Naive thymus-derived CD8-positive, alpha-beta T cell (primary cell): ENCODE measurements around the gene PIK3AP1. TPM values are rescaled to one million over a fixed set of nuclear protein-coding genes. Genes with fewer than 3 reads are reported as not detected.
"Not testable (repeated sequence)": the region's sequence is repeated elsewhere in the genome, so short reads cannot be mapped to it uniquely, and the experiment has no call there.

Source experiments
- ATAC-seq, 2 donors: fragments of 150-1000 bp; cut with Tn5 transposase in 1 of 2; sonication (Bioruptor Pico), chemical (Tn5 transposase) in 1 of 2; 1 replicate in 1 of 2; 2 replicates in 1 of 2; pipeline ENCODE4 v1.10.0; 2021; ENCODE audit warnings: mild to moderate bottlenecking in 2 of 2, moderate library complexity in 2 of 2
- POLR2A ChIA-PET: fragments of 350-600 bp; sonication (Branson Sonifier 250); formaldehyde crosslinking; loops from one replicate; lab custom pipeline; 2021; ENCODE audit warnings: antibody characterized with exemption; lab: Charles Lee
- DNase-seq, 10 donors: peaks; one replicate each; pipeline versions ENCODE4 v3.0.0 to v3.0.0-alpha.2; 2020 to 2022
- H3K27ac Mint-ChIP-seq, 10 donors: one replicate each; pipeline ENCODE4 v1.8.0; 2020 to 2022; ENCODE audit warnings: mild to moderate bottlenecking in 10 of 10, mixed read lengths in 10 of 10, moderate library complexity in 4 of 10, inconsistent platforms in 1 of 10
- H3K27me3 Mint-ChIP-seq, 5 donors: one replicate each; pipeline ENCODE4 v1.8.0; 2021 to 2022; ENCODE audit warnings: mixed read lengths in 5 of 5
- H3K36me3 Mint-ChIP-seq, 3 donors: one replicate each; pipeline ENCODE4 v1.8.0; 2020 to 2022; ENCODE audit warnings: mixed read lengths in 3 of 3, mild to moderate bottlenecking in 2 of 3, inconsistent platforms in 1 of 3
- H3K4me1 Mint-ChIP-seq, 4 donors: one replicate each; pipeline ENCODE4 v1.8.0; 2021 to 2022; ENCODE audit warnings: mixed read lengths in 4 of 4
- H3K4me3 Mint-ChIP-seq, 10 donors: one replicate each; pipeline ENCODE4 v1.8.0; 2020 to 2022; ENCODE audit warnings: mild to moderate bottlenecking in 10 of 10, mixed read lengths in 10 of 10, moderate library complexity in 6 of 10, inconsistent platforms in 1 of 10
- H3K9me3 Mint-ChIP-seq, 9 donors: one replicate each; pipeline ENCODE4 v1.8.0; 2020 to 2022; ENCODE audit warnings: mixed read lengths in 9 of 9, mild to moderate bottlenecking in 3 of 9, inconsistent platforms in 1 of 9, moderate library complexity in 1 of 9
- polyA plus RNA-seq, 3 donors: library from polyadenylated mRNA; unstranded; fragments of 300-500 nt; fragmentation: Illumina TruSeq; gene quantifications; one replicate each; pipeline ENCODE4 v1.2.3, GENCODE V29; 2021
- total RNA-seq, 8 experiments: library from RNA in 2 of 8; stranded (reverse) in 2 of 8; gene quantifications; one replicate each; pipeline ENCODE4 v1.2.3 and lab custom pipeline; 2021 to 2026

PIK3AP1 gene
- total and polyA plus RNA-seq, 5 experiments from 2014 or later = 0.77 to 20.2 (median 4.7) TPM

DNA sequence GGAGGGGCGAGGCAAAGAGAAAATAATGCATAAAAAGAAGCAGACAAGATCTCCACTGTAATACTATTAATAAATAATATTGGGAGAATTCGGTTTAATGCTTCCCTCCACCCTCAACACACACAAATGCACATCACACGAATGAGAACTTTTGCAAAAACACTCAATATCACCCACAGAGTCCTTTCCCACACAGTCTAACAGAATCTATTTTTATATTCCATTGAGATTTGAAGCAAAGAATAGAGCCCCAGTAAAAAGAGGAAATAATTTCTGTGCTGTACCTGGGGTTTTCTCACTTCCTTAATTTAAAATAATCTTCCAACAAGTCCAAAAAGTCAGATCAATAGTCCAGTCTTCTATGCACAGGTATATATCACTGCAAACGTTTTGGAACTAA lies 17.0 kb downstream of the PIK3AP1 start:
- ATAC-seq = no peak
- Mint-ChIP-seq H3K27me3 (no peaks in the 10 kb centered on the region), H3K9me3 (no peaks in the 10 kb centered on the region), H3K4me3 (peak overlapping the region in 1 of 10 donors; percentile 42), H3K27ac (peak overlapping the region in 1 of 10 donors; percentile 70), H3K36me3 (no peaks in the 10 kb centered on the region), H3K4me1 (peaks cover 0 to 77% (median 0%) of the 10 kb centered on the region in 4 donors)
- DNase-seq = no peak
- POLR2A ChIA-PET = no interaction called here

DNA sequence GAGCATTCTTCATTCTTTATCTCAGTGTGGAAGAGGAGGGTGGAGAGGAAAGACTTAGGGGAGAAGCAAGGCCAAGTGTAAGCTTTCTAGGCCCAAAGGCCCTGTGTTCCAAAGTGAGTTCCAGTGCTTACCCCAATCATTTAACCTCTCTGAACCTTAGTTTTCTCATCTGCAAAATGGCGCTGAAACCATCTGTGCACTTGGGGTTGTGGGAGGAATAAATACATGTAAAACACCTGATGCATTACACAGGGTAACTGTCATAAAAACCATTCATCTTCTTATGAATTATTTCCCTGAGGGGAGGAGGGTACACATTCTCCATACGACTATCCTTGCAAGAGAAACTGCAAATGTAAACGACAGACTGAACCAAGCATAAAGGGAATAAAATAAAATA lies 19.0 kb downstream of the PIK3AP1 start:
- Mint-ChIP-seq H3K27ac (peak overlapping the region in 1 of 10 donors; percentile 82), H3K27me3 (no peaks in the 10 kb centered on the region), H3K4me3 (peak overlapping the region in 1 of 10 donors; percentile 84), H3K4me1 (peaks cover 0 to 80% (median 4%) of the 10 kb centered on the region in 4 donors), H3K9me3 (no peaks in the 10 kb centered on the region), H3K36me3 (no peaks in the 10 kb centered on the region)
- POLR2A ChIA-PET = no interaction called here
- DNase-seq (no peak), ATAC-seq (no peak)

DNA sequence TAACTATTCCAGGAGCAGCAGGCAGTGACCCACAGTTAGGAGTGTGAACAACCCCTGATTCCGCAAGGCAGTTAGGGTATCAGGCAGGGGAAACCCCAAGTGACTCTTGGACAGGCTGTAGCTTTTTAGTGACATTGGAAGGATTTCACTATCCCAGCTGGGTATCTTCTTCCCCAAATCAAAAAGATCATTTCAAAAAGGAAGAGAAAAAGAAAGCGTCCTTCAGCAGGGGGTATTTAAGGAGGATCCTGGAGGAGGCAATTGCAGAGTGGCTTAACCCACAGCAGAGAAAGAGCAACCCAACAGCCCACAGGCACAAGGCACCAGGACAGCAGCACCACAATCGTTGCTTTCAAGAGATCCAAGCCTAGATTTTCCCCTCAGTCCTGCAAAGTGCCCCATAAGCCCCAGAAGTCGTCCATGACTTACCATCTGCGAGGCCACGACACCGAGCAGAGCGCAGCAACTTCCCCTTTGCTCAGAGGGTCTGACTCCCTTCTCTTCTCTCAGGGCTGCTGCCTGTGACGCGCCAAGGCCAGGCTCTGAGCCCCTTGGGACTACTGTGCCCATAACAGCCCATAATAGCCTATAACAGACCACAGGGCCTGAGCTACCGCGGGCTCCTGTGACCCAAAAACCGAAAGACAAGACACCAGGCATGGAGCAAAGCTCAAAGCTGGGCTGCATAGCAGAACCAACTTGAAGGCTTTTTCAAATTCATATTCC lies 19.8 kb downstream of the PIK3AP1 start:
- POLR2A ChIA-PET = no interaction called here
- Mint-ChIP-seq H3K27me3 (no peaks in the 10 kb centered on the region), H3K27ac (peak overlapping the region in 2 of 10 donors; percentile 59 to 82), H3K4me3 (peak overlapping the region in 2 of 10 donors; percentile 27 to 84), H3K36me3 (no peaks in the 10 kb centered on the region), H3K9me3 (no peaks in the 10 kb centered on the region), H3K4me1 (peaks cover 1 to 83% (median 11%) of the 10 kb centered on the region in 4 donors)
- ATAC-seq (peak in 1 of 2 donors; percentile 81), DNase-seq (peak in 2 of 10 donors; percentile 48 to 64)

DNA sequence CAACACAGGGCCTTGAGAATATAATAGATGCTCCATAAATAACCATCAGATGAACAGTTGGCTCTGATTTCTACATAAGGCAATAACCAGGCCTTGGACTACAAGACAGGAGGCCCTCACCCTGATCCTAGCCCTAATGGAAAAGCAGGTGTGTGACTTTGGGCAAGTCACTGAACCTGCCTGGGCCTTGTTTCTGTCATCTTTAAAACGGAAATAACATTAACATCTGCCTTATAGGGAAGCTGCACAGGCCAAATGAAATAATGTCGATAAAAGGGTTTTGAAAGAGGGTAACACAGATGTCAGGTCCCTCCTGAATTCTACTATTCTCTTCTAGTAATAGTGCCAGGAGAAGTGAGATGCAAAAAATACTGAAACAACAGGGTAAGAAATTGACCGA lies 20.7 kb downstream of the PIK3AP1 start:
- DNase-seq (no peak), ATAC-seq (no peak)
- peak overlapping the region in 2 of 10 donors; percentile 34 to 84 for H3K4me3 Mint-ChIP-seq
- POLR2A ChIA-PET = no interaction called here
- H3K27ac Mint-ChIP-seq = peak overlapping the region in 2 of 10 donors; percentile 57 to 82
- no peaks in the 10 kb centered on the region for H3K27me3 Mint-ChIP-seq
- peaks cover 4 to 83% (median 18%) of the 10 kb centered on the region in 4 donors for H3K4me1 Mint-ChIP-seq
- no peaks in the 10 kb centered on the region for H3K9me3 Mint-ChIP-seq
- no peaks in the 10 kb centered on the region for H3K36me3 Mint-ChIP-seq

DNA sequence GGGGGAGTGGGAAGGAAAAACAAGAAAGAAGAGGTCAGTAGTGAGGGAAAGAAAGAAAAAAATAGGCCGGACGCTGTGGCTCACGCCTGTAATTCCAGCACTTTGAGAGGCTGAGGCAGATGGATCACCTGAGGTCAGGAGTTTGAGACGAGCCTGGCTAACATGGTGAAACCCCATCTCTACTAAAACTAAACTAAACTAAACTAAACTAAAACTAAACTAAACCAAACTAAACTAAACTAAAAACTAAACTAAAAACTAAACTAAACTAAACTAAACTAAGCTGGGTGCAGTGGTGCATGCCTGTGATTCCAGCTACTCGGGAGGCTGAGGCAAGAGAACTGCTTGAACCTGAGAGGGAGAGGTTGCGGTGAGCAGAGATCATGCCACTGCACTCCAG lies 22.0 kb downstream of the PIK3AP1 start:
- peaks cover 4 to 80% (median 18%) of the 10 kb centered on the region in 4 donors for H3K4me1 Mint-ChIP-seq
- H3K9me3 Mint-ChIP-seq, DNase-seq, POLR2A ChIA-PET, ATAC-seq, H3K27me3 Mint-ChIP-seq, H3K36me3 Mint-ChIP-seq: not testable (repeated sequence)
- peak overlapping the region in 1 of 10 donors; percentile 91 for H3K27ac Mint-ChIP-seq
- H3K4me3 Mint-ChIP-seq = peak overlapping the region in 1 of 10 donors; percentile 47

DNA sequence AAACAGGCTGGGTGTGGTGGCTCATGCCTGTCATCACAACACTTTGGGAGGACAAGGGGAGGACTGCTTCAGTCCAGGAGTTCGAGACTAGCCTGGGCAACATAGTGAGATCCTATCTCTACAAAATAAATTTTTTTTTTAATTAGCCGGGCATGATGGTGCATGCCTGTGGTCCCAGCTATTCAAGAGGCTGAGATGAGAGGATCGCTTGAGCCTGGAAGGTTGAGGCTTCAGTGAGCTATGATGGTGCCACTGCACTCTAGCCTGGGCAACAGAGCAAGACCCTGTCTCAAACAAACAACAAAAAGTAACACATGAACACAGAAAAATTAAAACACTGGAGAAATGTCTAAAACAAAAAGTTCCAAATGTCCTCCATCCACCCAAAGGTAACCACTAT lies 22.9 kb downstream of the PIK3AP1 start:
- Mint-ChIP-seq H3K4me1 (peaks cover 4 to 81% (median 18%) of the 10 kb centered on the region in 4 donors), H3K36me3 (no peaks in the 10 kb centered on the region), H3K27ac (peak overlapping the region in 2 of 10 donors; percentile 55 to 91), H3K4me3 (no peak overlapping the region), H3K9me3 (no peaks in the 10 kb centered on the region), H3K27me3 (no peaks in the 10 kb centered on the region)
- no peak for DNase-seq
- no peak for ATAC-seq
- POLR2A ChIA-PET = no interaction called here

DNA sequence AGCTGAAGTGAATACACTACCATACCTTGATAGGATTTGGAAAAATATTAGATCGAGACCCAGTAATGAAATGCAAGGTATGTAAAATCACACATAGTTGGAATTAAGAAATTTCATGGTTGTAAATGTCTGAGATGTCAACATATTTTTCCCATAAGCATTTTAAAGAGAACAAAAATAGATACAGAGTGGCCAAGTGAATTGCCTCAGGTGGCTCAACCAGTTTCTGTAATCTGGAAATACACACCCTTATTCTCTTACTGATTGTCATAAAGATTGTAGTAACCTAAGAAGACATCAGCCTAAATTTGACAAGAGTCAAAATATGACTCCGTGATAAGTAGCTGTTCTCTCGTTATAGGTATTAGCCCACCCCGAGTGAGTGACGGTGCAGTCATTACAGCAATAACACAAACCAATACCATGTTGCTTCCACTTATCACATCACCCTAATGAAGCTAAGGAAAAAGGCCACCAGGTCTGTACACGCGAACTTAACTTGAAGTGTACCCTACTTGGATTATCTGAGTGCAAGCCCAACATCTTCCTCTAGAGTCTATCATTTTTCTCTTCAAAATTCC lies 23.4 kb downstream of the PIK3AP1 start:
- POLR2A ChIA-PET = no interaction called here
- peaks cover 4 to 79% (median 18%) of the 10 kb centered on the region in 4 donors for H3K4me1 Mint-ChIP-seq
- H3K27ac Mint-ChIP-seq = peak overlapping the region in 2 of 10 donors; percentile 55 to 91
- no peaks in the 10 kb centered on the region for H3K27me3 Mint-ChIP-seq
- H3K36me3 Mint-ChIP-seq = no peaks in the 10 kb centered on the region
- H3K9me3 Mint-ChIP-seq = no peaks in the 10 kb centered on the region
- no peak for ATAC-seq
- H3K4me3 Mint-ChIP-seq = no peak overlapping the region
- DNase-seq = no peak

DNA sequence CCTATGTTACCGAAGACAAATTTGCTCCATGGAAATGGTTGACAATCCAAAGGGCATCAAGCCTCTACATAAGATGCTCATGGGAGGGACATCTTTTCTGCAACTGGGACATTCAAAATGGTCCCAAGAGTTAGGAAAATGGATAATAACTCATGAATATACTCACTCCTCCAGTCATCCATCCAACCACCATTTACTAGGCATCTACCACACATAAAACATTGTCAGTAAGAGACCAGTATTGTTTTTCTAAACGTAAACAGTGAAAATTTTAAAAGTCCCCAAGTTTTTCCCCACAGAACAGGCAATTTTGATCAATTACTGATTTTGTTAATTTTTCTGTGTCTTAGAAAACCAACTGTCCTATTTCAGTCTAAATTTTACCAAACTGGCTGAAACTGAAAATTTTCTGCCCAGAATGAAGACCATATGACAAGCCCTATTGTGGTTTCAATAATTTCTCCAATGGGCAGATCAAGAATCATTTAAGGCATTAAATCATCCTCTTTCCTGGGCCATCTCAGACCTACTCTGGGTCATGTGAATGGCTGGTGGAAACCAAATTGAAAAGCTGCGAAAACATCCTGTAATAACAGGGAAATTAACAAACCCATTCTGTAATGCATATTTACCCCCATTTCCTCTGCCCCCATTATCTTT lies 24.2 kb downstream of the PIK3AP1 start:
- Mint-ChIP-seq H3K4me3 (peak overlapping the region in 2 of 10 donors; percentile 31 to 74), H3K9me3 (no peaks in the 10 kb centered on the region), H3K27ac (peak overlapping the region in 4 of 10 donors; percentile 29 to 91 (median 72)), H3K27me3 (no peaks in the 10 kb centered on the region), H3K36me3 (no peaks in the 10 kb centered on the region), H3K4me1 (peaks cover 4 to 79% (median 18%) of the 10 kb centered on the region in 4 donors)
- ATAC-seq (no peak), DNase-seq (no peak)
- POLR2A ChIA-PET = no interaction called here

DNA sequence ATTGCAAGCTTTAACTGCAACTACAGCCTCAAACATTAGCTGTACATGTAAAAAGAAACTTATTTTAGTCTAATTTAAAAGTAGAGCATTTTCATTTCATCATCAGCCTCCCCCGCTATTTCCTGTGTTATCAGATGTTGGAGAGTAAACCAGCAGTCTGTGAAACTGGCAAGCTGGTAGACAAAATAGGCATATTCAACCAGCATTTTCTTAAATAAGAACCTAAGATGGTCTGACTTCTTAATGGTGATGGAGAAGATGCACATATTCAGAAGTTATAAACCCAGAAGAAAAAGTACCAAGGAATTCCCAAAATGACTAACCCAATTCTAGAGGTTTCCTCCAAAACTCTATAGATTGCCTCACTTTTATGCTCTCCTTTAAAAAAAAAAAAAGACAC lies 24.9 kb downstream of the PIK3AP1 start:
- Mint-ChIP-seq H3K27ac (peak overlapping the region in 8 of 10 donors; percentile 9 to 91 (median 48)), H3K4me1 (peaks cover 4 to 79% (median 18%) of the 10 kb centered on the region in 4 donors), H3K36me3 (no peaks in the 10 kb centered on the region), H3K9me3 (no peaks in the 10 kb centered on the region), H3K27me3 (no peaks in the 10 kb centered on the region), H3K4me3 (peak overlapping the region in 7 of 10 donors; percentile 19 to 74 (median 46))
- ATAC-seq (peak; percentile 28 to 54), DNase-seq (peak in 3 of 10 donors; percentile 11 to 28 (median 15))
- POLR2A ChIA-PET = no interaction called here

DNA sequence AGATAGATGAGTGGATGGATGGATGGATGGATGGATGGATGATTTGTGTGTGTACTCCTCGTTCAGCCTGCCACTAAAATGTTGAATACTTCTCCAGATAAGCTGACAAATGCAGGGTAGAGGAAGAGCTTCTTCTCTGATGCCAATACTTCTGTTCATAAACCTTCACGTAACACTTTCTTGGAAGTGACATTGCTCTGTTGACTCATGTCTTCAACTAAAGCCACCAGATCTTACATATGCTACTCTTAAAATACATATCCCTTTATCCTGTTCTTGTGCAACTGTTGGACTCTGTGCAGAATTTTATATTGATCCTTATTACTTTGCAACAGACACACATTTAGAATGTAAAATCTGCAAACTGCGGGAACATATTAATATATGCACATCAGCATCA lies 26.9 kb downstream of the PIK3AP1 start:
- Mint-ChIP-seq H3K9me3 (no peaks in the 10 kb centered on the region), H3K4me1 (peaks cover 4 to 83% (median 18%) of the 10 kb centered on the region in 4 donors), H3K27ac (peak overlapping the region in 2 of 10 donors; percentile 39 to 40), H3K27me3 (peaks cover 0 to 2% (median 0%) of the 10 kb centered on the region in 5 donors), H3K4me3 (no peak overlapping the region), H3K36me3 (no peaks in the 10 kb centered on the region)
- no peak for DNase-seq
- POLR2A ChIA-PET = no interaction called here
- ATAC-seq = no peak

DNA sequence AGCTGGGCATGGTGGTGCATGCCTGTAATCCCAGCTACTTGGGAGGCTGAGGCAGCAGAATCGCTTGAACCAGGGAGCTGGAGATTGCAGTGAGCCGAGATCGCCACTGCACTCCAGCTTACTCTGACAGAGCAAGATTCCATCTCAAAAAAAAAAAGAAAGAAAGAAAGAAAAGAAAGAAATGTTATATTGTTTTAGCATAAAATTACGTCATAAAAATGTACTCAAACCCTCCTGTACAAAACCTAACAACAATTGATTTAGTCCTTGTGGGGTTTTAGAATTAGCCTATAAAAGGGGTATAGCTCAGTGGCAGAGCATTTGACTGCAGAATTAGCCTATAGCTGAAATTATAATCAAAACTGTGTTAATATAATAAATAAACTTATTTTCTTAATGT lies 27.9 kb downstream of the PIK3AP1 start:
- DNase-seq = no peak
- Mint-ChIP-seq H3K4me3 (no peak overlapping the region), H3K27ac (peak overlapping the region in 1 of 10 donors; percentile 39), H3K9me3 (no peaks in the 10 kb centered on the region), H3K27me3 (peaks cover 0 to 2% (median 0%) of the 10 kb centered on the region in 5 donors), H3K4me1 (peaks cover 5 to 81% (median 19%) of the 10 kb centered on the region in 4 donors), H3K36me3 (no peaks in the 10 kb centered on the region)
- no peak for ATAC-seq
- POLR2A ChIA-PET = no interaction called here

DNA sequence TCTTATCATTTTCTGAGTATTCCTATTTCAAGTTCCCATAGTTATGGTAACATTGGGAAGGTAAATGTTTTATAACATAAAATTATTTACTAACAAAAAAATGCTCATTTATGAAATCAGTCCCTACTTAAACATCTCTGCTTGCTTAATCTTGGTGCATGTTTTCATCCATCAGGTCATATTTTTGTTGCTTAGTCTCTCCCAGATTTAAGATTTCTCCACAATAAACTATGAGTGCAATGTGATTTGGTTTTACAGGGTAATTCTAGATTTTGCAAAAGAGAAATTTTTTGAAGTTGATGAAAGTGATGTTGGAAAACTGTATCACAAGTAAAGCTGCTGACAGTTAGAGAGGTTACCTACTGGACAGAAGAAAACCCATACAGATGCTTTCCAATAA lies 28.6 kb downstream of the PIK3AP1 start:
- H3K36me3 Mint-ChIP-seq = no peaks in the 10 kb centered on the region
- H3K27me3 Mint-ChIP-seq = peaks cover 0 to 2% (median 0%) of the 10 kb centered on the region in 5 donors
- H3K9me3 Mint-ChIP-seq = no peaks in the 10 kb centered on the region
- DNase-seq (no peak), ATAC-seq (no peak)
- H3K4me3 Mint-ChIP-seq = no peak overlapping the region
- peak overlapping the region in 1 of 10 donors; percentile 39 for H3K27ac Mint-ChIP-seq
- peaks cover 6 to 80% (median 19%) of the 10 kb centered on the region in 4 donors for H3K4me1 Mint-ChIP-seq
- POLR2A ChIA-PET = no interaction called here
